Cardiac fibroblast (primary cell): Measurements from ENCODE around the gene DCC.

Experiments
- DNase-seq, 2 donors: peaks; one replicate each; pipeline versions ENCODE4 v3.0.0 to v3.0.0-alpha.2; 2010; ENCODE audit warnings: low read depth in 2 of 2
- H3K4me3 ChIP-seq, 2 donors: replicated peaks in 1 of 2; 1 replicate in 1 of 2; 2 replicates in 1 of 2; pipeline ENCODE4 v1.5.1; 2011; ENCODE audit warnings: low read depth in 2 of 2, low read length in 2 of 2, mild to moderate bottlenecking in 2 of 2, moderate library complexity in 1 of 2
- CTCF ChIP-seq: IDR thresholded peaks from one replicate; pipeline ENCODE4 v1.5.1; 2011; ENCODE audit warnings: low read depth, mild to moderate bottlenecking, low read length, inconsistent platforms

Gene DCC

GRCh38 chr18:52433797-52434196 lies 93.8 kb downstream of the DCC start:
- TF ChIP-seq CTCF = no peak
- no peak overlapping the region for H3K4me3 ChIP-seq
- no peak for DNase-seq

DNA sequence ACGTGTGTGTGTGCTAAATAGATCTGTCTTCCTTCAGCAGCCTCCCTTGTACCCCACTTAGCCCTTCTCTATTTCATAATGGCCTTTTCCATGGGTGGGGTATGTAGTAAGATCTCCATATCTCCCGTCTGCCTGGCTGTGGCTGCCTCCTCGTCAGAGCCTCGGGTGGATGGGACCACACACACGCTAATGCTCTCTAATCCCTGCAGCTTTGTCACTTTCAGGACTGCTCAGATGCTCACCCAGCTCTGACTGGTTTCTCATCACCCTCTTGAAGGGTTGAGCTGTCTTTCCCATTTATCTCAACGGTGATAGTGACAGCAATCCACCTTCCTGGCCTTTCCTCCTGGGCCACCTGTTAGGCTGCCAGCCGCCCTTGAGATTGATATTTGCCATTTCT lies 95.3 kb downstream of the DCC start:
- no peak for DNase-seq
- no peak overlapping the region for H3K4me3 ChIP-seq
- no peak for TF ChIP-seq CTCF

DNA sequence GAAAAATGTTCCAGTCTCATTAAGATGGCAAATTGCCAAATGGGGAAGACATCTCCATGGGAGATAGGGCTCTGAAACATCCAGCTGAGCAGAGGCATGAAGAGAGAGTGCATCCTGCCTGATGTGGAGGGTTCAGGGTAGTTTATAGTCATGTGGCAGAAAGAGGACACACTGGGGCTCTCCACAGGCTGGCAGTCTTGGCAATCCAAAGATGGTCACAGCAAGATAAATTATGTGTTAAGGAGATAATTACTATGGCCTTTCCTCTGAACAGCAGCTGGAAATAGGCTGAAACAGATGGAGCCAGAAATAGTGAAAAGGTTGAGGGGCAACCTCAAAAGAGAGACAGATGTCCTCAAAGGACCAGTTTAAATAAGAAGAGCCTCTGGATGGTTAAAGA lies 97.2 kb downstream of the DCC start:
- H3K4me3 ChIP-seq = no peak overlapping the region
- TF ChIP-seq CTCF = no peak
- DNase-seq = no peak

DNA sequence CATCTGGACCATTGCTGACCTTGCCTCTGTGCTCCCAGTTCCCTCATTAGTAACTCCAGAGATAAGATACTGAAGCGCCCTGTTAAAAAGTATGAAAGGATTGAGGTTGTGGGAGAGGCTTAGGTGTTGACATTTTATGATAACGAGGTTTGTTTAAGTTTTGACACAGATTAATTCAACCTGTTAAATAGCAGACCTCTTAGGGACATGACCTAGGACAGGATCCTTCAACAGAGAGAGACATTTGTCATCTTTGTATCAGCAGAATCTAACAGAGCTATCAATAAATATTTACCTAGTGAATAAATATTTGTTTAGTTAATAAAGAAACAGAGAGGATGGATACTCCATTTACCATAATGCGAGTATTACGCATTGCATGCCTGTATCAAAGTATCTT lies 99.5 kb downstream of the DCC start:
- DNase-seq = no peak
- TF ChIP-seq CTCF = no peak
- no peak overlapping the region for H3K4me3 ChIP-seq

- TF ChIP-seq CTCF = no peak
- DNase-seq = no peak
- H3K4me3 ChIP-seq = no peak overlapping the region
These were observed 101.8 kb downstream of the DCC start for GRCh38 chr18:52441794-52442193.

DNA sequence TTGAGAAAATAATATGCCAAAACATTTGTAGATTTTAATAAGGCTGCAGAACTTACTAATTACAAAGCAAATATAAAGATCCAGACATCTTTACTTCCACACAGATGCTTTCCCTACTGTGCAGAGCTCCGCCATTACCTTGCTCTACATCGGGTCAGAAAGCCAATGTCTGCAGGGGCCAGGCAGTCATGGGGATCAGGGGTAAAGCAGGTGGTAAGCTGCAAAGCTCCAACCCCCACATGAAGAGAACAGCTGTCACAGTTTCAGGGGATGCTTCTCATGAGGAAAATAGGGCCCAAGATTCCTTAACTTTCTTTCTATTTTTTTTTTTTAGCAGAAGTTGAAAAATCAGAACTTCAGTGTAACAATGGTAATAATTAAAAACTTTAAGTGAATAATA lies 102.7 kb downstream of the DCC start:
- DNase-seq = no peak
- TF ChIP-seq CTCF = no peak

GRCh38 chr18:52451256-52451655 lies 111.3 kb downstream of the DCC start:
- no peak for DNase-seq
- TF ChIP-seq CTCF = no peak
- H3K4me3 ChIP-seq = no peak overlapping the region

More for the DNA sequence above, 102.7 kb downstream of the DCC start:
- no peak overlapping the region for H3K4me3 ChIP-seq
